Right lung (tissue), 10 donors: ENCODE data around the gene FAM3C. TPM values are rescaled to one million over a fixed set of nuclear protein-coding genes. Genes with fewer than 3 reads are reported as not detected.
A peak's percentile ranks its signal among the peaks of the same experiment; 100 is the strongest.
"Not testable (repeated sequence)": the region's sequence is repeated elsewhere in the genome, so short reads cannot be mapped to it uniquely, and the experiment has no call there.

Experiments used
- DNase-seq, 2 donors: peaks; one replicate each; pipeline ENCODE4 v3.0.0-alpha.2; 2013
- long read RNA-seq, 8 donors: transcript quantifications; one replicate each; lab custom pipeline, GENCODE V29; 2026
- polyA plus RNA-seq, 5 donors: library from polyadenylated mRNA; unstranded; fragments of 120-200 nt; gene quantifications; one replicate each; pipeline versions ENCODE4 v1.2.1 to v1.2.3, GENCODE V29; 2013; ENCODE audit warnings: inconsistent platforms in 1 of 5, low replicate concordance in 1 of 5; ENCODE audit not compliant: insufficient read length in 5 of 5, insufficient read depth in 1 of 5

Gene FAM3C, protein sequence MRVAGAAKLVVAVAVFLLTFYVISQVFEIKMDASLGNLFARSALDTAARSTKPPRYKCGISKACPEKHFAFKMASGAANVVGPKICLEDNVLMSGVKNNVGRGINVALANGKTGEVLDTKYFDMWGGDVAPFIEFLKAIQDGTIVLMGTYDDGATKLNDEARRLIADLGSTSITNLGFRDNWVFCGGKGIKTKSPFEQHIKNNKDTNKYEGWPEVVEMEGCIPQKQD
- 10 to 100 TPM; 68.1 to 87.8 (median 74.8) TPM for polyA plus RNA-seq
- long read RNA-seq, donor 1, transcript FAM3C-201 (10 exons, 2,508 nt): major isoform, 28 of 31 reads
- long read RNA-seq, donor 1, partial matches to known transcripts: 0 of 31 reads
- long read RNA-seq, donor 1, other reads (novel, unspliced or antisense): 0 of 31 reads
- long read RNA-seq, donor 2, transcript FAM3C-201 (10 exons, 2,508 nt): major isoform, 15 of 15 reads
- long read RNA-seq, donor 2, partial matches to known transcripts: 0 of 15 reads
- long read RNA-seq, donor 2, other reads (novel, unspliced or antisense): 0 of 15 reads
- long read RNA-seq, donor 3, transcript FAM3C-201 (10 exons, 2,508 nt): major isoform, 18 of 20 reads
- long read RNA-seq, donor 3, partial matches to known transcripts: 0 of 20 reads
- long read RNA-seq, donor 3, other reads (novel, unspliced or antisense): 0 of 20 reads
- long read RNA-seq, donor 4, transcript FAM3C-201 (10 exons, 2,508 nt): major isoform, 17 of 19 reads
- long read RNA-seq, donor 4, partial matches to known transcripts: 0 of 19 reads
- long read RNA-seq, donor 4, other reads (novel, unspliced or antisense): 0 of 19 reads
- long read RNA-seq, donor 5, transcript FAM3C-201 (10 exons, 2,508 nt): major isoform, 30 of 33 reads
- long read RNA-seq, donor 5, partial matches to known transcripts: 0 of 33 reads
- long read RNA-seq, donor 5, other reads (novel, unspliced or antisense): 0 of 33 reads
- long read RNA-seq, donor 6, transcript FAM3C-201 (10 exons, 2,508 nt): major isoform, 39 of 40 reads
- long read RNA-seq, donor 6, partial matches to known transcripts: 0 of 40 reads
- long read RNA-seq, donor 6, other reads (novel, unspliced or antisense): 0 of 40 reads
- long read RNA-seq, donor 7, transcript FAM3C-201 (10 exons, 2,508 nt): major isoform, 27 of 28 reads
- long read RNA-seq, donor 7, partial matches to known transcripts: 0 of 28 reads
- long read RNA-seq, donor 7, other reads (novel, unspliced or antisense): 0 of 28 reads
- long read RNA-seq, donor 8, transcript FAM3C-201 (10 exons, 2,508 nt): major isoform, 5 of 8 reads
- long read RNA-seq, donor 8, partial matches to known transcripts: 0 of 8 reads
- long read RNA-seq, donor 8, other reads (novel, unspliced or antisense): 0 of 8 reads

DNA sequence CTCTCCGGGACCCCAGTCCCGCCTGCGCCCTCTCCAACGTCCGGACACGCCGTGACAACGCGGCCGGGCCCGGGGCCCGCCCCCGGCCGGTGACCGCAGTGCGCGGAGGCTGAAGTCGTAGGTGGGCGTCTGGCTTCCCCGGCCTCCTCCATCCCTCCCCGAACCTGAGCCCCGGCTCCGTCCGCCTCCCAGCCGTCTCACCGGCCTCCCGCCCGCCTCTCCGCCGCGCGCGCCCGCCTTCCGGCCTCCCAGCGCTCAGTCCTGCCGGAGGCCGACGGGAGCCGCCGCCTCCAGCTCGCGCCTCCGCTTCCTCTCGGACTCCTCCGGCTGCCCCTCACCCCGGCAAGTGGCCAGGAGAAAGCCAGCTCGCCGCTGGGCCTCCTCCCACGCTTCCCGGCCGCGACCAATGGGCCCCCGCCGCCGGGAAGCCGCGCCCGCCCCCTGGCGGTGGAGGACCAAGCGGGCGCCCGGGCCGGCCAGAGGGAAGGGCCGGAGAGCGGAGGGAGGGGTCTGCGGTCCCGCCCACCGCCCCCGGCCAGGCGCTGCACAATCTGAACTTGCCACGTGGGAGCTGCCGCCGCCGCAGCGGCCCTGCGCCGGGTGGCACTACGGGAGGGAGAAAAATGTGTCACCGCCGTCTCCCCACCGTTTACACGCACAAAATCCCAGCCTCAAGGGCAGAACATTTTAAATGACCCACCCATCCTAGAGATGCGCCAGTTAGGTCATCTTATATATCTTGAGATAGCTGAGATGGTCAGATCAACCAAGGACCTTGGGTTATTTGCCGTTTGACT, at the start of gene FAM3C:
FAM3C (minus strand) TSS at position 348 of the 797 bp plus-strand sequence. CDS start 13,339 bp downstream, outside the sequence.
- peak; percentile 92 to 94 for DNase-seq

DNA sequence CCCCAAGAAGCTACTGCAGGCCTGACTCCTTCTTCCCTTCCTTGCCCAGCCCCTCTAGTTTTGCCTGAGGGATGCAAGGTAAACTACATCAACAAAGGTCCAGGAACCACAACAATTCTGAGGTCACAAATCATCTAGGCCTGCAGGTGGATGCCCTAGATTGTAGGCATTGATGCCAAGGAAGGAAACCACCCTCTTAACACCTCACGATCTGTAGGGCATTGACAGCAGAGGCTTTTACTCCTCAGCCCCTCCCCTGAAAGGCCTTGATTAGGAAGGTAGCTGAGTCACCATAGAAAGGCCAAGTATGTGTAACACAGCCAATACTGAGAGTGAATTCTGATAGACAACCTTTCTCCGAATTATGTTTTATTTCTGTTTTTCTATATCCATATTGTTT, 46.7 kb upstream of the FAM3C start:
- no peak for DNase-seq

DNA sequence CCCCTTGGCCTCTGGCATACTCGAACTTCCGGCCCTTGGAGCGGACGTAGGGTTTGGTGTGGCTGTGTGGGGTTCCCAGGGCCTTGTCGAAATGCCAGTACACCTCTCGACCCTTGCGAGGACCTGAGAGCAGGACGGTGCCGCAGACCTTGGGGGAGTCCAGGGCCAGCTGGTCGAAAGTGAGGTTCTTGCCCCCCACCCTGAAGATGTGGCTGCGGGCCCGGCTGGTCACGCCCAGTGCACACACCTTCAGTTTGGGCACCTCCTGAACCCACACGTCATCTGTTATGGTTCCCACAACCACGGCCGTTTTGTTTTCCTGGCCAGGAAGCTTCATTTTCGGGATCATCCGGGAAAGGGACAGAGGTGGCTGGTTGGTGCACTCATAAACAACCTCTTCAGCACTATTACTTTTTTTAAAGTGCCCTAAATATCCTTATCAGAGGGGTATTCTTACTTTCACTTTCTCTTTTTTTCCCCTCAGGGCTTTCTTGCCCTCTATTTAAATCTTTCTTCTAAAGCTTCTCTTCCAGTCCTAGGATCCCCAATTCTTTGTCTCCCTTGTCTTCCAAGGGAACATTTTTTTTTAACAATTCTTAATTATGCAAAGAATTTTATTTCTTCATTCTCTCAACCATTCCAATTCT, 44.9 kb upstream of the FAM3C start:
- no peak for DNase-seq

DNA sequence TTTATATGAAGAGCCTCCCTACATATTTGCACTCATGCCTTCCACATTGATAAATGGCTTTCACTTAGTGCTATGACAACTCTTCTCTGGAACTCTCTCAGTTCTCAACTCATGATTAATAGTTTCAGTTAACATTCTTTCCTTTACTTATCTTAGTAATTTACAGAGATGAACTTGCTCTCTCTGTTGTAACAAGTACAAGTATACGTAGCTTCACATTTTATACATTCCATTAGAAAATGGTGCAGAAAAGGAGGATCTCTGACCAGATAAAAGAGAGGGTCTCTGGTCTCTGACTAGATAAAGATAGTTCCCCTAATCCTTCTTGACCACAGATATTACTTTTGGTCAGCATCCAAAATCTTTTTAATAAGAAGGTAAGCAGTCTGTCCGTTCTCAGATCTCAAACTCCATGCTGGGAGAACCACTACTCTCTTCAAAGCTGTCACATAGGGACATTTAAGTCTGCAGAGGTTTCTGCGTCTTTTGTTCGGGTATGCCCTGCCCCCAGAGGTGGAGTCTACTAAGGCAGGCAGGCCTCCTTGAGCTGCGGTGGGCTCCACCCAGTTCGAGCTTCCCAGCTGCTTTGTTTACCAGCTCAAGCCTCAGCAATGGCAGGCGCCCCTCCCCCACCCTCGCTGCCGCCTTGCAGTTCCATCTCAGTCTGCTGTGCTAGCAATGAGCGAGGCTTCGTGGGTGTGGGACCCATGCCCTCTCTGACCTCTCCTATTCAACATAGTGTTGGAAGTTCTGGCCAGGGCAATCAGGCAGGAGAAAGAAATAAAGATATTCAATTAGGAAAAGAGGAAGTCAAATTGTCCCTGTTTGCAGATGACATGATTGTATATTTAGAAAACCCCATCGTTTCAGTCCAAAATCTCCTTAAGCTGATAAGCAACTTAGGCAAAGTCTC, 42.2 kb upstream of the FAM3C start:
- not testable (repeated sequence) for DNase-seq

DNA sequence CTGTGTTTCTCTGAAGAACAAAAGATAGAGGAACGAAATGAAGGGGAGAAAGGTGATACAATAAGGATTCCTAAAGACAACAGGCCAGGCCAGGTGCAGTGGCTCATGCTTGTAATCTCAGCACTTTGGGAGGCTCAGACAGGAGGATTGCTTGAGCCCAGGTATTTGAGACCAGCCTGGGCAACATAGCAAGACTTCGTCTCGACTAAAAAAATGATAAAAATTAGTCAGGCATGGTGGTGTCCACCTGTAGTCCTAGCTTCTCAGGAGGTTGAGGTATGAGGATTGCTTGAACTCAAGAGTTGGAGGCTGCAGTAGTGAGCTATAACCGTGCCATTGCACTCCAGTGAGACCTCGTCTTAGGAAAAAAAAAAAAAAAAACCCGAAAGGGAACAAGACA, 41.4 kb upstream of the FAM3C start:
- DNase-seq: no peak

DNA sequence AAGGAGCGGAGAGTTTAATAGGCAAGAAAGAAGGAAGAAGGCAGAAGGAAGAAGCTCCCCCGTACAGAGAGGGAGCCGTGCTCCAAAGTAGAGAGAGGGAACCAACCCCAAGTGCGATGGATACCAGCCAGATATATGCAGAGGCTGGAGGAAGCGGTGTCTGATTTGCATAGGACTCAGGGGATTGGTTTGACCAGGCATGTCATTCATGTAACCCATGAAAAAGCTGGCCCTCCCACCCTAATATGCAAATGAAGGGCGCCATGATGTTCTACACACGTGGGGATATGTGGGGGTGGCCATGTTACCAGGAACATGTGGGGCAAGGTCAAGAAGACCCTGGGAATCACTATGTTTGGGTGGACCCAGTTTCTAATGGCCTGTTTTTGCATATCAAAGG, 40.6 kb upstream of the FAM3C start:
- no peak for DNase-seq

DNA sequence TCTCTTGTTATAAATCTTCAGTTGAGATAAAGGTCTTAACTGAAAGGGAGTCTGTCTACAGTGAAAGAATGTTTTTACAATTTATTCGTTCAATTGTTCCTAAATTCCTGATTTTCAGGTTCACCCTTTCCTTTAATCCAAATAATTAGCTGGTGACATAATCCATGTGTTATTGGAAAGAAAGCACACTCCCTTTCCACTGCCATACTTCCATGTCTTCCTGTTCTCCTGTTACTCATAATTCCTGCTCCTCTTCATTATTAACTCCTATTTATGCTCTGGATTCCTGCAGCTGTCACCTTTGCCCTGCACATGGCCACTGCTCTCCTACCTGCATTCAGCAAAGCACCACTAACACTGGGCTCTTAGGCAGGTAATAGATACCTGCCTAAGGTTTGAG, 40.0 kb upstream of the FAM3C start:
- no peak for DNase-seq

DNA sequence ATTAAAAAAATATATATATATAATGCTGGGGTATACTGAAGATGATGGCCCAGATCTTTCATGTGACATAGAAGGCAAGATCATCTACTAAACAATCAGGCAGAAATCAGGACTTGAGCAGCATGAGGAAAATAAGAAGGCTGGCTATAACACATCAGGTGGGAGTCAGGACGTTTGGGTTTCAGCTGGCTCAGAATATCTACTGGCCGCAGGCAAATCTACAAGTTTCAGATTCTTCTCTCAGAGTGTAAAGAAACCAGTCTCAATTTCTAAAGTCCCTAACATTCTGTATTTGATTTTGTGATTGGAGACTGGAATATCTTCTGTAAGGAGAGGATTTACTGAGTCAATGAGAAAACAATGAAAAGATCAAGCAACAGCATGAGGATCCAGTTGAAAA, 37.7 kb upstream of the FAM3C start:
- DNase-seq: no peak

DNA sequence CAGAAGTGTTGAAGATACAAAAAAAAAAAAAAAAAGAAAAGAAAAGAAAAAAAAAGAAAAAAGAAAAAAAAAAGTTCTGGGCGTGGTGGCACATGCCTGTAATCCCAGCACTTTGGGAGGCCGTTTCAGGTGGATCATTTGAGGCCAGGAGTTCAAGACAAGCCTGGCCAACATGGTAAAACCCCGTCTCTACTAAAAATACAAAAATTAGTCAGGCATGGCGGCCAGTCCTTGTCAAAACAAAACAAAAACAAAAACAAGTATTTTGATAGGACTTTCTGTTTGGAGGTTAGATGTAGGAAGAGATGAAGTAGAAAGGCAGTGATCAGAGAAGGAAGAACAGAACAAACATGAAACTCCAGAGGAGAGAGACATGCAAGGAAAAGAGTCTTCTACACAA, 36.4 kb upstream of the FAM3C start:
- not testable (repeated sequence) for DNase-seq

DNA sequence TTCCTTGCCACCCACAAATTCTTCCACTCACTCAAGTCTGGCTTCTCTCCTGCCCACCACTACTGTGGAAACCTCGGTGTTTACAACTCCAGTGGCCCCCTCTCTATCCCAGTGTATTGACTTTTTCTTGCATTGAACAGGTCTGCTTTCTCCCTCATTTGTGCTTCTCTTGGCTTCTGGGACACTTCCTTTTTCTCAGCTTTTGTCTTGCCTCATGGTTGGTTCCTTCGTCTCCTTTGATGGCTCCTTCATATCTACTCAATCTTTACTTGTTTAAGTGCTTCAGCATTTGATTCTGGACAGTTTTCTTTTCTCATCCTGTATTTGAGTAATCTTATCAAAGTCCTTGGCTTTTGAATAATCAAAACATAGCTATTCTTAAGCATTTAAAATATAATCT, 35.9 kb upstream of the FAM3C start:
- no peak for DNase-seq

DNA sequence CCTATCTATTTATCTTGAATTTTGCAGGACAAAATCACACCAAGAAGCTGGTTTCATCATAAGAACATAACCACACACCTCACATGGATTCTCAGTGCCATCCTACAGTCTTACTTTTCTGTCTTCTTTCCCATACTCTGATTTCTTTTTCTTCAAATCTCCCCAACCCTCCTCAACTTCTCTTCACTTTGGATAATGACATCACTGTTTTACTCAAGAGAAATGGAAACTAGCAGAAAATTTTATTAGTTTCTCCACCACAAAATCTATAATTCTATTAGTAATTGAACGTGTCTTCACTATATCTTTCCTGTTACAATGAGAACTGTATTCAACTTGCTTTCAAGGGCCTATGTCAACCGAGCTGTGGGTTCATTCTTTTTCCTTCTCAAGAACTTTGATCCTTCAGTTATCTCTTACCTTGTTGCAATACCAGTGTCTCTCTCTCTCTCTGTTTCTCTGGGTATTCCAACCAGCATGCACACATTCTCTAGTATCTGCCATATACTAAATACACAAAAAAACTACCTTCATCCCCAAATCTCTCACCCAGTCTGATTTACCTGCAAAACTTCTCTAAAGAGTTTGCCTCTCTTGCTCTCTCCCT, 35.4 kb upstream of the FAM3C start:
- DNase-seq: no peak

DNA sequence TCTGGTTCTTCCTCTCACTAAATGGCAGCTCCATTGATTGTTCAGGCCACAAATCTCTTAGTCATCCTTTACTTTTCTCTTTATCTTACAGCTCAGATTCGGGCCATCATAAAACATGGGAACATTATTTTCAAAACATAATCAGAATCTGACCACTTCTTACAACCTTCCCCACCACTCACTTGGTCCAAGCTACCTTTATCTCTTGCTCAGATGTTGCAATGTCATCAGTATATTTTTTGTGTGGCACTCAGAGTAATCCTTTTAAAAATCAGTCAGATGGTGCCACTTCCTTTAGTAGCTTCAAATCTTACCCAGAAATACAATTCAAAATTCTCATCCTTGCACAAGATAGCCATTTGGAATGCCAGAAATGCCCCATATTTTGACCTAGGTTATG, 34.5 kb upstream of the FAM3C start:
- no peak for DNase-seq

DNA sequence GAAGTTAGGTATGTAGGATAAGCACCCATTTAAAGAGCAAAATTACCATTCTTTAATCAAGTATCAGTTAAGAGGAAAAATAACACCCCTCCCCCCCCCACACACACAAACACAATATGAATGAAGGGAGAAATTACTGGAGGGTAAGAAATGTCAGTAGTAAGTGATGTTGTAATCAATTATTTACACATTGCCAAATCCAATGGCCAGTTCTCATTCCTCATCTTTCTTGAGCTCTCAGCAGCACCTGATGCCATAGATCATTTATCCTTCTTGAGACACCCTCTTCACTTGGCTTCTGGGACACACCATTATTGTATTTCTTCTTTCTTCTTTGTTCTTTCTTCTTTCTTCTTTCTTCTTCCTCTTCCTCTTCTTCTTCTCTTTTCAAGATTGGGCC, 33.7 kb upstream of the FAM3C start:
- DNase-seq: no peak

DNA sequence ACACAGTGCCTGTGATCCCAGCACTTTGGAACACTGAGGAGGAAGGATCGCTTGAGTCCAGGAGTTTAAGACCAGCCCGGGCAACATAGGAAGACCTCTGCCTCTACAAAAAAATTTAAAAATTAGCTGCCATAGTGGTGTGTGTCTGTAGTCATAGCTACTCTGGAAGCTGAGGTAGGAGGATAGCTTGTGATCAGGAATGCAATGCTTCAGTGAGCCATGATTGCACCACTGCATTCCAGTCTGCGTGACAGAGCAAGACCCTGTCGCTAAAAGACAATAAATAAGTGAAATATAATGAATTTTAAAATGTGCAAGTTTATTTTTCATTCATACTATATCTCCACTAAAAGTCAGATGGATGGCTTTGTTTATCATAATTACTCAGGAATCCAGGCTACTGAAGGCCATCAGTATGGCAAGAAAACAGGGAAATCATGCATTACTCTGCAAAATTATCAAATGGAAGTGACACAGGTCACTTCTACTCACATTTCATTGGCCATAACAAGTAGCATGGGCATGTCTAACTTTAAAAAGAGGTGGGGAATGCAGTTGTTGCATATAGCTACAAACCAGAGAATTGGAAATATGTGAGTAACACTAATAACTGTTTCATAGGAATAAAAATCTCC, 32.9 kb upstream of the FAM3C start:
- no peak for DNase-seq

DNA sequence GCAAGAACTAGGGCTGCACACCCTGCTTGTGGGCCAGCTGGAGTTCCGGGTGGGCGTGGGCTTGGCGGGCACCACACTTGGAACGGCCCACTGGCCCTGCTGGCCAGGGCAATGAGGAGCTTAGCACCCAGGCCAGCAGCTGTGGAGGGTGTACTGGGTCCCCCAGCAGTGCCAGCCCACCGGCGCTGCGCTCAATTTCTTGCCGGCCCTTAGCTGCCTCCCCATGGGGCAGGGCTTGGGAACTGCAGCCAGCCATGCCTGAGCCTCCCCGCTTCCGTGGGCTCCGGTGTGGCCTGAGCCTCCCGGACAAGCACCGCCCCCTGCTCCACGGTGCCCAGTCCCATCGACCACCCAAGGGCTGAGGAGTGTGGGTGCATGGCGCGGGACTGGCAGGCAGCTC, 25.6 kb upstream of the FAM3C start:
- DNase-seq: not testable (repeated sequence)

DNA sequence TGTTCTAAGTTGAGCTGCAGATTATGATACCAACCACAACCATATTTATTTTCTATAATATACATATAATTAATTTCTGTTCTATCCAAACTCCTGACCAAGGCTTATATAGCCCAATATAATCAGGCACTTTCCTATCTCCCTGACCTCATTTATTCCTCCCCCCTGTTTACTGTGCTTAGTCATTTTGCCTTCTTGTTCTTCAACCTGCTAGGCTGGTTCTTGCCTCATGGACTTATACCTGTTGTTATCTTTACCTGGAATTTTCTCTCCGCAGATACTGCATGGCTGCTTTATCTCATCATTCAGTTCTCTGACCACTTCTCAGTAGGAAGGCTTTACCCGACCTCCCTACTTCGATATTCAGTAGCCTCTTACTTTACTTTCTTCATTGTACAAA, 24.9 kb upstream of the FAM3C start:
- no peak for DNase-seq

DNA sequence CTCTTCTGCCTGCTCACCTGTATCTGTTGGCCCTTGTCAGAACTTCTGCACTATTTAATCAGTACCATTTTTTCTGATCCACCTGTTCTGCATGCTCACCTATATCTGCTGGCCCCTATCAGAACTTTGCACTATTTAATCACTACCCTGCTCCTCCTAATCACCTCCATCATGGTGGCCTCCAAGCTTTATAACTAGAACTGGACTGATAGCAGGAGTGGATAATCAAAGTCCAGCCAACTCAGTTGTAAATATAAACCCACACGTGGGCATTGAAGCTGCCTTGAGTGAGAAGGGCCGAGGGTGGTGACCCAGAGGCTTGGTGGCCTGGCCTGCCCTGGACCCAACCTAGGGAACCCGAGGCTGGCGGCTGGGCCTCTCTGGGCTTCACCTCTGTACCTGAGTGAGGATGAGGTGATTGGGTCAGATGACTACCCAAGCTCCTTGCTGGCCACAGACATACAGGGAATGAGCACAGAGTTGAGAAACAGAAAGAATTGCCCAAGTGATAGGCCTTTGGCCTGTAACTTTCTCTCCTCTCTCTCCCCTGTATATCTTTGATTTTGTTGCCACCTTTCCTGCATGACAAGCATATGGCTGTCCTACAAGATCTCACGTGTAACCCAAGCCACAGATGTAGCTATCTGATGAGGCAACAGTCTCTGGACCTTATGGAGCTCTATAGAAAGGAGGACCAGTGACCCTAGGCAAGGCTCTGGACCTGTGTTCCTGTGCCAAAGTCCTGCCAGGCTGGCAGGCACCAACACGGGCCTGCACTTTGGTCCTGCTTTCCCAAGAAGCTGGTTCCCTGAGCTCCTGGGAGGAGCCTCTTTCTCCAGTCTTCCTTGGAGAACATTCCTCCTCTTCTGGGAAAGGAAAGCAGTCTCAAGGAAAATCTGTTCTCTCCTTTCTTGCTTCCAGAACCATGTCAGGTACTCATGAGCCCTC, 23.4 kb upstream of the FAM3C start:
- no peak for DNase-seq
